Activated CD8-positive, alpha-beta memory T cell treated with anti-CD3 and anti-CD28 coated beads, Interleukin-2, amount 50 U/mL, for 48 hours (primary cell): Measurements from ENCODE around the gene CLEC9A.

Source experiments
- DNase-seq: peaks from one replicate; pipeline ENCODE4 v3.0.0-alpha.2; 2020

CLEC9A gene

GRCh38 chr12:10113075-10113474 lies 82.6 kb downstream of the CLEC9A start:
- no peak for DNase-seq

GRCh38 chr12:10113920-10114319 lies 83.4 kb downstream of the CLEC9A start:
- no peak for DNase-seq

GRCh38 chr12:10115311-10115710 lies 84.8 kb downstream of the CLEC9A start:
- no peak for DNase-seq
